H1 (cell line): ENCODE data around the gene CFAP58. TPM values are rescaled to one million over a fixed set of nuclear protein-coding genes. Genes with fewer than 3 reads are reported as not detected.

Source experiments
- CTCF ChIA-PET: fragments of 300-600 bp; sonication (Branson Sonifier 250); formaldehyde crosslinking; loops from one replicate; lab custom pipeline; 2021; ENCODE audit not compliant: partially characterized antibody; lab: Charles Lee
- POLR2A ChIA-PET: fragments of 300-600 bp; sonication (Branson Sonifier 250); formaldehyde crosslinking; loops from one replicate; lab custom pipeline; 2021; ENCODE audit warnings: inconsistent platforms; ENCODE audit not compliant: partially characterized antibody; lab: Charles Lee
- DNase-seq, 2 experiments: peaks; one replicate each; pipeline versions ENCODE4 v3.0.0 to v3.0.0-alpha.2; 2010 to 2022; ENCODE audit warnings: low spot score in 2 of 2, low read depth in 1 of 2, mixed read lengths in 1 of 2
- FAIRE-seq: peaks from 2 replicates; lab custom pipeline; 2011; peaks lifted over from hg19 to GRCh38; lab: Jason Lieb, UNC
- H2AFZ ChIP-seq: 2 replicates; pipeline ENCODE4 v1.8.1; 2012; ENCODE audit warnings: low read length, inconsistent platforms
- H2AK5ac ChIP-seq: 2 replicates; pipeline ENCODE4 v1.6.1; 2013; ENCODE audit warnings: low read depth, low read length
- H2BK120ac ChIP-seq: replicated peaks from 2 replicates; pipeline ENCODE3; 2013; ENCODE audit warnings: low read depth, low read length, inconsistent platforms
- H2BK12ac ChIP-seq: 2 replicates; pipeline ENCODE4 v1.6.1; 2013; ENCODE audit warnings: low read depth, low read length
- H2BK15ac ChIP-seq: 2 replicates; pipeline ENCODE4 v1.6.1; 2013; ENCODE audit warnings: low read length
- H2BK20ac ChIP-seq: 2 replicates; pipeline ENCODE4 v1.6.1; 2013; ENCODE audit warnings: low read length
- H2BK5ac ChIP-seq: 2 replicates; pipeline ENCODE4 v1.6.1; 2013; ENCODE audit warnings: low read depth, low read length
- H3K14ac ChIP-seq: 2 replicates; pipeline ENCODE4 v1.6.1; 2013; ENCODE audit warnings: inconsistent platforms; ENCODE audit not compliant: insufficient read length
- H3K18ac ChIP-seq: 2 replicates; pipeline ENCODE4 v1.6.1; 2013; ENCODE audit warnings: low read length; ENCODE audit errors: extremely low read depth
- H3K23ac ChIP-seq: 2 replicates; pipeline ENCODE4 v1.6.1; 2013; ENCODE audit warnings: inconsistent platforms; ENCODE audit not compliant: insufficient read length
- H3K23me2 ChIP-seq: 2 replicates; pipeline ENCODE4 v1.6.1; 2013; ENCODE audit warnings: low read depth, low read length
- H3K27ac ChIP-seq: 2 replicates; pipeline ENCODE4 v1.6.1; 2011; ENCODE audit warnings: low read depth, low read length, inconsistent platforms
- H3K27me3 ChIP-seq, 4 experiments: replicated peaks in 1 of 4; 1 replicate in 1 of 4; 2 replicates in 3 of 4; pipeline versions ENCODE4 v1.6.1 to v1.8.1; 2011 to 2013; ENCODE audit warnings: low read length in 3 of 4, mild to moderate bottlenecking in 3 of 4, inconsistent platforms in 2 of 4, mixed read lengths in 2 of 4, moderate library complexity in 1 of 4; ENCODE audit not compliant: control insufficient read depth in 3 of 4, insufficient read depth in 3 of 4; ENCODE audit errors: extremely low read depth in 1 of 4
- H3K36me3 ChIP-seq, 4 experiments: 2 replicates each; pipeline versions ENCODE4 v1.6.1 to v1.8.1; 2011 to 2013; ENCODE audit warnings: mild to moderate bottlenecking in 4 of 4, low read length in 3 of 4, moderate library complexity in 2 of 4, control low read depth in 1 of 4, inconsistent platforms in 1 of 4; ENCODE audit not compliant: insufficient read depth in 4 of 4, control insufficient read depth in 2 of 4
- H3K4ac ChIP-seq: replicated peaks from 2 replicates; pipeline ENCODE3; 2013; ENCODE audit warnings: low read length, low read depth, mixed read lengths, inconsistent platforms; ENCODE audit not compliant: insufficient read length
- H3K4me1 ChIP-seq, 4 experiments: replicated peaks in 1 of 4; 1 replicate in 1 of 4; 2 replicates in 3 of 4; pipeline versions ENCODE4 v1.6.1 to v1.8.1; 2011 to 2013; ENCODE audit warnings: low read length in 3 of 4, inconsistent platforms in 2 of 4, mixed read lengths in 1 of 4; ENCODE audit not compliant: insufficient read depth in 4 of 4, control insufficient read depth in 3 of 4
- H3K4me2 ChIP-seq, 2 experiments: 2 replicates each; pipeline versions ENCODE4 v1.6.1 to v1.8.1; 2011 to 2013; ENCODE audit warnings: low read depth in 2 of 2, low read length in 2 of 2, control low read depth in 1 of 2, inconsistent platforms in 1 of 2, mild to moderate bottlenecking in 1 of 2; ENCODE audit not compliant: insufficient read depth in 1 of 2
- H3K4me3 ChIP-seq, 4 experiments: fragments of 200-600, 300-600 bp in 1 of 4; sonication (generic), shearing (Covaris generic), sonication (Bioruptor Twin) in 1 of 4; 2 replicates each; pipeline versions ENCODE4 v1.5.1 to v1.8.1; 2011 to 2016; ENCODE audit warnings: low read length in 4 of 4, low read depth in 3 of 4, control low read depth in 2 of 4, inconsistent platforms in 2 of 4, mild to moderate bottlenecking in 2 of 4, mixed read lengths in 1 of 4, moderate library complexity in 1 of 4; ENCODE audit not compliant: insufficient read depth in 2 of 4; ENCODE audit errors: extremely low read depth in 1 of 4
- H3K56ac ChIP-seq: replicated peaks from 2 replicates; pipeline ENCODE3; 2013; ENCODE audit warnings: low read depth, mild to moderate bottlenecking, mixed read lengths, low read length, inconsistent platforms; ENCODE audit not compliant: insufficient read length
- H3K79me1 ChIP-seq: 2 replicates; pipeline ENCODE4 v1.6.1; 2013; ENCODE audit warnings: low read depth, low read length, control low read depth
- H3K79me2 ChIP-seq, 2 experiments: 2 replicates each; pipeline versions ENCODE4 v1.6.1 to v1.8.1; 2012 to 2013; ENCODE audit warnings: low read length in 2 of 2, mild to moderate bottlenecking in 2 of 2, inconsistent platforms in 1 of 2; ENCODE audit not compliant: insufficient read depth in 2 of 2, control insufficient read depth in 1 of 2
- H3K9ac ChIP-seq, 4 experiments: replicated peaks in 1 of 4; 1 replicate in 1 of 4; 2 replicates in 3 of 4; pipeline versions ENCODE4 v1.6.1 to v1.8.1; 2011 to 2013; ENCODE audit warnings: low read depth in 3 of 4, low read length in 3 of 4, control low read depth in 2 of 4, mild to moderate bottlenecking in 2 of 4, moderate library complexity in 2 of 4, inconsistent platforms in 1 of 4; ENCODE audit errors: extremely low read depth in 1 of 4
- H3K9me3 ChIP-seq, 2 experiments: 2 replicates each; pipeline versions ENCODE4 v1.6.1 to v1.8.1; 2012 to 2013; ENCODE audit warnings: mild to moderate bottlenecking in 2 of 2, moderate library complexity in 2 of 2, control low read depth in 1 of 2, inconsistent platforms in 1 of 2, low read depth in 1 of 2, low read length in 1 of 2, mixed read lengths in 1 of 2; ENCODE audit not compliant: insufficient read depth in 2 of 2
- H4K20me1 ChIP-seq, 2 experiments: replicated peaks in 1 of 2; 2 replicates each; pipeline versions ENCODE3 to v1.8.1; 2011 to 2013; ENCODE audit warnings: inconsistent platforms in 2 of 2, low read length in 2 of 2, mild to moderate bottlenecking in 1 of 2; ENCODE audit not compliant: insufficient read depth in 2 of 2, control insufficient read depth in 1 of 2
- H4K5ac ChIP-seq: 2 replicates; pipeline ENCODE4 v1.6.1; 2013; ENCODE audit warnings: low read length, low read depth, mixed read lengths, inconsistent platforms; ENCODE audit not compliant: insufficient read length
- H4K8ac ChIP-seq: 2 replicates; pipeline ENCODE4 v1.8.0; 2013; ENCODE audit warnings: mild to moderate bottlenecking, moderate library complexity, low read length, inconsistent platforms; ENCODE audit not compliant: insufficient read depth; ENCODE audit errors: extremely low read depth
- H4K91ac ChIP-seq: replicated peaks from 2 replicates; pipeline ENCODE3; 2013; ENCODE audit warnings: low read length, mixed read lengths, inconsistent platforms; ENCODE audit not compliant: insufficient read length
- HDAC6 ChIP-seq: IDR thresholded peaks from one replicate; pipeline ENCODE4 v1.7.1; 2012; ENCODE audit warnings: low read depth, mild to moderate bottlenecking, inconsistent platforms, low read length, moderate library complexity
- TCF12 ChIP-seq: IDR thresholded peaks from 2 replicates; pipeline ENCODE4 v1.6.1; 2011; ENCODE audit warnings: low read depth, mild to moderate bottlenecking, low read length
- ZNF274 ChIP-seq: IDR thresholded peaks from 2 replicates; pipeline ENCODE4 v1.7.0; 2012; ENCODE audit warnings: low read length, borderline replicate concordance; ENCODE audit errors: extremely low read depth
- WGBS, 2 experiments: shearing (Covaris generic) in 1 of 2; methylation state at CpG; one replicate each; pipeline versions ENCODE4 v1.1.6 to v1.1.7; 2013 to 2015; ENCODE audit warnings: low lambda C conversion rate in 2 of 2, mixed read lengths in 2 of 2, inconsistent platforms in 1 of 2, low coverage in 1 of 2, missing lambda C conversion rate in 1 of 2; ENCODE audit not compliant: insufficient replicate concordance in 2 of 2, insufficient coverage in 1 of 2, insufficient read length in 1 of 2; ENCODE audit errors: extremely low coverage in 1 of 2, missing lambda C conversion rate in 1 of 2; 5-methylcytosine and 5-hydroxymethylcytosine counted together
- long read RNA-seq, 2 experiments: library from RNA in 1 of 2; library from capped mRNA in 1 of 2; stranded (forward); transcript quantifications; one replicate each; pipeline ENCODE4 v2.0.0, GENCODE V29; 2021; ENCODE audit warnings: inconsistent platforms in 1 of 2
- polyA minus RNA-seq, 3 experiments: library from RNA; depleted of rRNA, polyadenylated mRNA; stranded (reverse); fragments of >200 nt; gene quantifications; 1 replicate in 2 of 3; 2 replicates in 1 of 3; pipeline ENCODE4 v1.2.3, GENCODE V29; 2011
- polyA plus RNA-seq, 7 experiments: library from polyadenylated mRNA; depleted of rRNA in 3 of 7; stranded (reverse) in 5 of 7; unstranded in 2 of 7; fragments of >200 nt in 5 of 7; fragments of 200-250 nt in 2 of 7; gene quantifications; 1 replicate in 5 of 7; 2 replicates in 1 of 7; 4 replicates in 1 of 7; pipeline versions ENCODE4 v1.2.1 to v1.2.3, GENCODE V29; 2011 to 2013; ENCODE audit warnings: missing spikeins in 2 of 7, mixed read lengths in 2 of 7
- total RNA-seq: library from RNA; stranded (reverse); fragmentation: NEBNext Ultra II Directional; extraction: Animal tissue kit (Norgen Biotek cat#: 25700); gene quantifications from 2 replicates; pipeline ENCODE4 v1.2.1, GENCODE V29; 2021

Gene CFAP58, protein sequence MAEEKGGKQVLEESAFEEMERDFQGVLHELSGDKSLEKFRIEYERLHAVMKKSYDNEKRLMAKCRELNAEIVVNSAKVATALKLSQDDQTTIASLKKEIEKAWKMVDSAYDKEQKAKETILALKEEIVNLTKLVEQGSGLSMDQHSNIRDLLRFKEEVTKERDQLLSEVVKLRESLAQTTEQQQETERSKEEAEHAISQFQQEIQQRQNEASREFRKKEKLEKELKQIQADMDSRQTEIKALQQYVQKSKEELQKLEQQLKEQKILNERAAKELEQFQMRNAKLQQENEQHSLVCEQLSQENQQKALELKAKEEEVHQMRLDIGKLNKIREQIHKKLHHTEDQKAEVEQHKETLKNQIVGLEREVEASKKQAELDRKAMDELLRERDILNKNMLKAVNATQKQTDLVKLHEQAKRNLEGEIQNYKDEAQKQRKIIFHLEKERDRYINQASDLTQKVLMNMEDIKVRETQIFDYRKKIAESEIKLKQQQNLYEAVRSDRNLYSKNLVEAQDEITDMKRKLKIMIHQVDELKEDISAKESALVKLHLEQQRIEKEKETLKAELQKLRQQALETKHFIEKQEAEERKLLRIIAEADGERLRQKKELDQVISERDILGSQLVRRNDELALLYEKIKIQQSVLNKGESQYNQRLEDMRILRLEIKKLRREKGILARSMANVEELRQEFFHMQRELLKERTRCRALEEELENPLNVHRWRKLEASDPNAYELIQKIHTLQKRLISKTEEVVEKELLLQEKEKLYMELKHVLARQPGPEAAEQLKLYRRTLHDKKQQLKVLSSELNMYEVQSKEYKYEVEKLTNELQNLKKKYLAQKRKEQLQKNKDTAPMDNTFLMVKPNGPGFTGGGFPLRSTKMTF
- total RNA-seq (0.71 and 1.1 TPM in 2 replicates), polyA plus RNA-seq (2011; rRNA removed) (0.09 and 0.32 TPM in 2 replicates), polyA minus RNA-seq (2011; rRNA and poly(A)+ RNA removed) (0.35 and 0.80 TPM in 2 replicates)
- polyA plus RNA-seq (2011; cell fraction: cytosol; rRNA removed), result 0.67 TPM
- 0.66 TPM for polyA plus RNA-seq (2011; cell fraction: nucleus; rRNA removed)
- polyA plus RNA-seq (2012, experiment 1 of 2), result 0.97 to 1.5 TPM (median 1.3 TPM) in 4 replicates
- polyA plus RNA-seq (2012, experiment 2 of 2), result 0.16 TPM
- 0.63 TPM for polyA plus RNA-seq (2013, experiment 1 of 2)
- polyA plus RNA-seq (2013, experiment 2 of 2), result 0.68 TPM
- 1.5 TPM for polyA minus RNA-seq (2011; cell fraction: cytosol; rRNA and poly(A)+ RNA removed)
- 2.1 TPM for polyA minus RNA-seq (2011; cell fraction: nucleus; rRNA and poly(A)+ RNA removed)
- long read RNA-seq, experiment 1, result 0 reads
- long read RNA-seq, experiment 2, partial matches to known transcripts, result 0 of 1 reads
- long read RNA-seq, experiment 2, other reads (novel, unspliced or antisense), result 1 of 1 reads

DNA sequence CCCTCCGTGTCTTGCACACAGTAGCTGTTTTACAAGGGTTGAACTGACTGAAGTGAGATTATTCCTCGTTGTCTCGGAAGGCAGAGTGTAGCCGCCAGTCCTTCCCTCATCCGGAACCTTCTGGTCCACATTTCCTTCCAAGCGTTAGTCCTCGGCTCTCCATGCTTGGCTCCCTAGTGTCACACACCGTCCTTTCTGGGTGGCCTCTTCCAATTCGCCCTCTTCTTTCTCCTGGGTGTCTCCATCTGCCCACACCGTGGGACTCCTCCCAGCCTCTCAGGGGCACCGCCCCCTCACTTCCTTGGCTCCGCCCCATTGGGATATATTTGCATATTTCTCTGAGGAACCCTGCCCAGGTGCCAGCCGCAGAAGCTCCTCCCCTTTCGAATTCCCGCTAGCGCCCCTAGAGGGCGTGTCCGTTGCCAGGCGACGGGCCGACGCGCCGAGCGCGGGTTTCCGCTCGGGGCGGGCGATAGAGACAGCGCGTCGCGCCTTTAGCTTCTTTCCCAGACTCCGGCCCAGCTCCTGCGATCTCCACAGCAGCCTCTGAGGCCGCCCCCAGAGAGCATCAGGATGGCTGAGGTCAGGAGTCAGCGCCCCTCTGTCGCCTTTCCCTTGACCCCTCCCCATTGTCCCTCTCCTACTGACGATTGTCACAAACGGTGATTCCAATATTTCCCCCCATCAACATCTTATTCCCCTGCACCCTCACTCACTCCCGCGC, at the start of gene CFAP58:
Gene CFAP58 (plus strand): TSS at position 509 of the 724 bp plus-strand sequence. CDS start 65 bp downstream, at position 574.
- peak within 1 kb of the TSS; percentile 35 to 71 (median 52); a peak in 7 of 8 replicates for H3K4me3 ChIP-seq
- peak; percentile 79 to 98 for DNase-seq
- no peak within 1 kb of the TSS for H3K4ac ChIP-seq
- H2BK20ac ChIP-seq, result no peak within 1 kb of the TSS
- no peaks in the 10 kb centered on the region for H3K36me3 ChIP-seq
- H3K9me3 ChIP-seq, result no peaks in the 10 kb centered on the region
- no peak within 1 kb of the TSS for H3K23ac ChIP-seq
- no peak within 1 kb of the TSS for H2AK5ac ChIP-seq
- H3K79me2 ChIP-seq, result no peaks in the 10 kb centered on the region
- H4K20me1 ChIP-seq, result no peaks in the 10 kb centered on the region
- no peak within 1 kb of the TSS for H2BK5ac ChIP-seq
- H3K23me2 ChIP-seq, result peaks cover 7% of the 10 kb centered on the region; the same call in 1 of the 2 replicates
- H3K79me1 ChIP-seq, result no peaks in the 10 kb centered on the region
- FAIRE-seq, result peak; percentile 87
- H3K9ac ChIP-seq, result peak within 1 kb of the TSS in 1 of 4 experiments; percentile 64; a peak in 1 of 7 replicates
- H3K18ac ChIP-seq, result peak within 1 kb of the TSS; percentile 81
- no peak within 1 kb of the TSS for H2BK120ac ChIP-seq
- no peak within 1 kb of the TSS for H3K27ac ChIP-seq
- WGBS, 2 experiments, result 14% methylated on average over 40 of the region's 43 CpGs; no CpG with 5 or more reads in 1 of the 2 experiments
- peaks cover 5 to 13% (median 10%) of the 10 kb centered on the region in 4 experiments for H3K27me3 ChIP-seq
- no peak within 1 kb of the TSS for H4K5ac ChIP-seq
- no peak within 1 kb of the TSS for H2BK12ac ChIP-seq
- H3K4me2 ChIP-seq, result peak within 1 kb of the TSS; percentile 74 to 98
- no peak within 1 kb of the TSS for H4K8ac ChIP-seq
- H3K14ac ChIP-seq, result no peak within 1 kb of the TSS
- ChIA-PET POLR2A (interaction anchor here (0.7 to 2.2 kb wide), 5 partner anchors 48 to 100 kb away, joined by 3 to 5 read pairs (median 3); no protein-coding TSS in a partner anchor), CTCF (interaction anchor here (0.6 to 17.2 kb wide), 25 partner anchors 9 to 296 kb away, joined by 3 to 379 read pairs (median 4); no protein-coding TSS in a partner anchor)
- H3K56ac ChIP-seq, result no peak within 1 kb of the TSS
- no peak within 1 kb of the TSS for H4K91ac ChIP-seq
- peak within 1 kb of the TSS; percentile 97 for H2AFZ ChIP-seq
- H2BK15ac ChIP-seq, result 0 out of 2 replicates have a peak within 1 kb of the TSS, but pooled peaks have one; percentile 66
- peaks cover 0 to 9% (median 1%) of the 10 kb centered on the region in 4 experiments; a peak in 2 of 7 replicates for H3K4me1 ChIP-seq
- TF ChIP-seq TCF12 (0 out of 2 replicates have a peak, but pooled peaks have one; percentile 26), HDAC6 (no peak), ZNF274 (no peak)
